Panc1 (cell line): ENCODE data around the gene GID4. TPM values are rescaled to one million over a fixed set of nuclear protein-coding genes. Genes with fewer than 3 reads are reported as not detected.

Experiments
- ATAC-seq: fragments of 200-7000 bp; cut with Tn5 transposase; 2 replicates; pipeline ENCODE4 v1.9.1; 2020; ENCODE audit warnings: mild to moderate bottlenecking, moderate library complexity
- BruUV-seq: library from RNA; stranded (reverse); fragments of 400-500 nt; replicated peaks from 2 replicates; lab custom pipeline; 2021; lab: Mats Ljungman, UMichigan
- CTCF ChIA-PET: fragments of 300-600 bp; sonication (Branson Sonifier 250); formaldehyde crosslinking; loops from one replicate; lab custom pipeline; 2022; ENCODE audit warnings: antibody characterized with exemption; lab: Charles Lee
- POLR2A ChIA-PET: fragments of 300-600 bp; sonication (Branson Sonifier 250); formaldehyde crosslinking; loops from one replicate; lab custom pipeline; 2022; ENCODE audit warnings: antibody characterized with exemption; lab: Charles Lee
- DNase-seq: peaks from one replicate; pipeline ENCODE4 v3.0.0-alpha.2; 2010; ENCODE audit warnings: low read depth, low spot score
- H3K27ac ChIP-seq: 2 replicates; pipeline ENCODE4 v1.5.1; 2011; ENCODE audit warnings: mild to moderate bottlenecking, low read length, inconsistent platforms
- H3K27me3 ChIP-seq: fragments of 200-500 bp; sonication (Bioruptor generic); 2 replicates; pipeline ENCODE4 v1.6.0; 2014; ENCODE audit warnings: low read length, inconsistent platforms; ENCODE audit not compliant: control insufficient read depth, insufficient read depth
- H3K36me3 ChIP-seq: fragments of 200-500 bp; sonication (Bioruptor generic); 2 replicates; pipeline ENCODE4 v1.5.1; 2014; ENCODE audit warnings: inconsistent platforms, mild to moderate bottlenecking, low read length, moderate library complexity; ENCODE audit not compliant: control insufficient read depth, insufficient read depth
- H3K4me1 ChIP-seq: 2 replicates; pipeline ENCODE4 v1.5.1; 2011; ENCODE audit warnings: inconsistent platforms, mild to moderate bottlenecking, low read length, moderate library complexity; ENCODE audit not compliant: control insufficient read depth, insufficient read depth
- H3K4me3 ChIP-seq, 2 experiments: 2 replicates each; pipeline ENCODE4 v1.5.1; 2011 to 2012; ENCODE audit warnings: low read depth in 2 of 2, low read length in 2 of 2, mild to moderate bottlenecking in 2 of 2, inconsistent platforms in 1 of 2, moderate library complexity in 1 of 2
- H3K9me3 ChIP-seq: fragments of 200-500 bp; sonication (Bioruptor generic); 2 replicates; pipeline ENCODE4 v1.5.1; 2014; ENCODE audit warnings: low read depth, mild to moderate bottlenecking, inconsistent platforms, low read length, moderate library complexity; ENCODE audit not compliant: control insufficient read depth, insufficient read depth
- POLR2AphosphoS5 ChIP-seq: IDR thresholded peaks from 2 replicates; pipeline ENCODE4 v1.6.1; 2012; ENCODE audit warnings: mild to moderate bottlenecking, low read depth, low read length, moderate library complexity
- SIN3A ChIP-seq: IDR thresholded peaks from 2 replicates; pipeline ENCODE4 v1.6.1; 2012; ENCODE audit warnings: low read depth, mild to moderate bottlenecking, low read length, moderate library complexity, borderline replicate concordance; ENCODE audit not compliant: insufficient read depth
- TCF7L2 ChIP-seq: IDR thresholded peaks from 2 replicates; pipeline ENCODE4 v1.6.1; 2011; ENCODE audit warnings: mild to moderate bottlenecking, low read depth, low read length, inconsistent platforms
- in situ Hi-C: cut with HindIII; loops from 2 replicates; pipeline ENCODE4 v1.10.0; 2016; ENCODE audit warnings: low sequenced_read_pairs, low pct_unique_long_range_greater_than_20kb
- intact Hi-C: fragments of 100-400 bp; cut with micrococcal nuclease; formaldehyde crosslinking; loops from one replicate; pipeline ENCODE4 v1.10.0; 2022; ENCODE audit not compliant: unreplicated experiment
- total RNA-seq: library from RNA; stranded (reverse); gene quantifications from one replicate; pipeline ENCODE4 v1.2.1, GENCODE V29; 2021; ENCODE audit not compliant: unreplicated experiment
- TF ChIP-seq, protein P1 (sequence below), 2 experiments: IDR thresholded peaks; 2 replicates each; pipeline ENCODE4 v1.6.1; 2011 to 2012; ENCODE audit warnings: low read depth in 2 of 2, control low read depth in 1 of 2, low read length in 1 of 2, mild to moderate bottlenecking in 1 of 2, moderate library complexity in 1 of 2; ENCODE audit not compliant: insufficient read depth in 1 of 2
- TF ChIP-seq, protein P2 (sequence below): fragments of 450-650 bp; IDR thresholded peaks from 2 replicates; pipeline ENCODE4 v1.5.1; 2017; ENCODE audit warnings: mild to moderate bottlenecking

The GID4 gene
- total RNA-seq, 1 experiment from 2014 or later, result 11.1 TPM

DNA sequence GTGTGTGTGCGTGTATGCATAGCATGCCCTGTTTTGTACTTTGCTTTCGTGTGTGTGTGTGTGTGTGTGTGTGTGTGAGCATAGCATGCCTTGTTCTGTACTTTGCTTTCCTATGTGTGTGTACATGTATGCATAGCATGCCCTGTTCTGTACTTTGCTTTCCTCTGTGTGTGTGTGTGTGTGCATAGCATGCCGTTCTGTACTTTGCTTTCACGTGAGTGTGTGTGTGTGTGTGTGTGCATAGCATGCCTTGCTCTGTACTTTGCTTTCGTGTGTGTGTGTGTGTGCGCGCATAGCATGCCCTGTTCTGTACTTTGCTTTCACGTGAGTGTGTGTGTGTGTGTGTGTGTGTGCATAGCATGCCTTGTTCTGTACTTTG, 39.2 kb upstream of the GID4 start:
- no peak for ATAC-seq
- intact Hi-C loops (no loop called here), in situ Hi-C loops (no loop called here)
- H3K4me1 ChIP-seq, result no peaks in the 10 kb centered on the region; the same call in 1 of the 2 replicates
- H3K36me3 ChIP-seq, result no peaks in the 10 kb centered on the region
- BruUV-seq, result no TSS peak
- DNase-seq, result no peak
- H3K27me3 ChIP-seq, result no peaks in the 10 kb centered on the region
- no peaks in the 10 kb centered on the region for H3K9me3 ChIP-seq
- H3K4me3 ChIP-seq, result no peak overlapping the region
- CTCF ChIA-PET, result no interaction called here
- no peak for TF ChIP-seq POLR2AphosphoS5
- TF ChIP-seq, protein P1, sequence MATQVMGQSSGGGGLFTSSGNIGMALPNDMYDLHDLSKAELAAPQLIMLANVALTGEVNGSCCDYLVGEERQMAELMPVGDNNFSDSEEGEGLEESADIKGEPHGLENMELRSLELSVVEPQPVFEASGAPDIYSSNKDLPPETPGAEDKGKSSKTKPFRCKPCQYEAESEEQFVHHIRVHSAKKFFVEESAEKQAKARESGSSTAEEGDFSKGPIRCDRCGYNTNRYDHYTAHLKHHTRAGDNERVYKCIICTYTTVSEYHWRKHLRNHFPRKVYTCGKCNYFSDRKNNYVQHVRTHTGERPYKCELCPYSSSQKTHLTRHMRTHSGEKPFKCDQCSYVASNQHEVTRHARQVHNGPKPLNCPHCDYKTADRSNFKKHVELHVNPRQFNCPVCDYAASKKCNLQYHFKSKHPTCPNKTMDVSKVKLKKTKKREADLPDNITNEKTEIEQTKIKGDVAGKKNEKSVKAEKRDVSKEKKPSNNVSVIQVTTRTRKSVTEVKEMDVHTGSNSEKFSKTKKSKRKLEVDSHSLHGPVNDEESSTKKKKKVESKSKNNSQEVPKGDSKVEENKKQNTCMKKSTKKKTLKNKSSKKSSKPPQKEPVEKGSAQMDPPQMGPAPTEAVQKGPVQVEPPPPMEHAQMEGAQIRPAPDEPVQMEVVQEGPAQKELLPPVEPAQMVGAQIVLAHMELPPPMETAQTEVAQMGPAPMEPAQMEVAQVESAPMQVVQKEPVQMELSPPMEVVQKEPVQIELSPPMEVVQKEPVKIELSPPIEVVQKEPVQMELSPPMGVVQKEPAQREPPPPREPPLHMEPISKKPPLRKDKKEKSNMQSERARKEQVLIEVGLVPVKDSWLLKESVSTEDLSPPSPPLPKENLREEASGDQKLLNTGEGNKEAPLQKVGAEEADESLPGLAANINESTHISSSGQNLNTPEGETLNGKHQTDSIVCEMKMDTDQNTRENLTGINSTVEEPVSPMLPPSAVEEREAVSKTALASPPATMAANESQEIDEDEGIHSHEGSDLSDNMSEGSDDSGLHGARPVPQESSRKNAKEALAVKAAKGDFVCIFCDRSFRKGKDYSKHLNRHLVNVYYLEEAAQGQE (IDR thresholded peaks at IDR 0.05; ENCODE audit: insufficient read depth in 1 of 2, low read depth in 2 of 2, low read length in 1 of 2), result no peak
- H3K27ac ChIP-seq, result no peak overlapping the region
- POLR2A ChIA-PET, result no interaction called here

DNA sequence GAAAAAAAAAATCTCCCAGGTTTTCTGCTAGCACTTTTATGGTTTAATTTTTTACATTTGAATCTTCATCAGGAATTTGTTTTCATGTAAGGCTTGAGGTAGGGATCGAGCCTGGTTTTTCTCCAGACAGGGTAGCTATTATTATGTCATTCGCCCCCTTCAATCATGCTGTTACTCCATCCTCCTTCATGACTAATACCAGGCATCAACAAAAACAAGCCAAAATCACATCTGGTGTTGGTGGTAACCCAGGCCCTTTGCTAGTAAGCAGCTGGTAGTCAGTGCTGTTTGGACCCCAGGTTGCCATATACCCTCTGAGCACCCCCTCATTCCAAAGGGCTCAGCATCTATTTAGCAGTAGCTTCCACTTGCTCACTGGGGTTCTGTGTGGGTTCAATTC, 37.0 kb upstream of the GID4 start:
- BruUV-seq, result no TSS peak
- DNase-seq (no peak), ATAC-seq (no peak)
- in situ Hi-C loops, result no loop called here
- TF ChIP-seq POLR2AphosphoS5 (no peak), SIN3A (no peak), TCF7L2 (no peak)
- TF ChIP-seq, protein P2, sequence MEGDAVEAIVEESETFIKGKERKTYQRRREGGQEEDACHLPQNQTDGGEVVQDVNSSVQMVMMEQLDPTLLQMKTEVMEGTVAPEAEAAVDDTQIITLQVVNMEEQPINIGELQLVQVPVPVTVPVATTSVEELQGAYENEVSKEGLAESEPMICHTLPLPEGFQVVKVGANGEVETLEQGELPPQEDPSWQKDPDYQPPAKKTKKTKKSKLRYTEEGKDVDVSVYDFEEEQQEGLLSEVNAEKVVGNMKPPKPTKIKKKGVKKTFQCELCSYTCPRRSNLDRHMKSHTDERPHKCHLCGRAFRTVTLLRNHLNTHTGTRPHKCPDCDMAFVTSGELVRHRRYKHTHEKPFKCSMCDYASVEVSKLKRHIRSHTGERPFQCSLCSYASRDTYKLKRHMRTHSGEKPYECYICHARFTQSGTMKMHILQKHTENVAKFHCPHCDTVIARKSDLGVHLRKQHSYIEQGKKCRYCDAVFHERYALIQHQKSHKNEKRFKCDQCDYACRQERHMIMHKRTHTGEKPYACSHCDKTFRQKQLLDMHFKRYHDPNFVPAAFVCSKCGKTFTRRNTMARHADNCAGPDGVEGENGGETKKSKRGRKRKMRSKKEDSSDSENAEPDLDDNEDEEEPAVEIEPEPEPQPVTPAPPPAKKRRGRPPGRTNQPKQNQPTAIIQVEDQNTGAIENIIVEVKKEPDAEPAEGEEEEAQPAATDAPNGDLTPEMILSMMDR, result no peak
- TF ChIP-seq, protein P1 (IDR thresholded peaks at IDR 0.05; ENCODE audit: insufficient read depth in 1 of 2, low read depth in 2 of 2, low read length in 1 of 2), result no peak
- Histone ChIP-seq H3K27me3 (no peaks in the 10 kb centered on the region), H3K4me3 (no peak overlapping the region), H3K9me3 (no peaks in the 10 kb centered on the region), H3K4me1 (no peaks in the 10 kb centered on the region; the same call in 1 of the 2 replicates), H3K36me3 (no peaks in the 10 kb centered on the region), H3K27ac (no peak overlapping the region)
- CTCF ChIA-PET, result no interaction called here
- intact Hi-C loops, result no loop called here
- POLR2A ChIA-PET, result no interaction called here
